HG03378 (cell line): Measurements from ENCODE around the gene RHBDL1.

Source experiments
- ATAC-seq: cut with Tn5 transposase; IDR thresholded peaks from one replicate; pipeline ENCODE4 v1.9.1; 2021; ENCODE audit warnings: mild to moderate bottlenecking, moderate library complexity; ENCODE audit not compliant: unreplicated experiment

Gene RHBDL1

DNA sequence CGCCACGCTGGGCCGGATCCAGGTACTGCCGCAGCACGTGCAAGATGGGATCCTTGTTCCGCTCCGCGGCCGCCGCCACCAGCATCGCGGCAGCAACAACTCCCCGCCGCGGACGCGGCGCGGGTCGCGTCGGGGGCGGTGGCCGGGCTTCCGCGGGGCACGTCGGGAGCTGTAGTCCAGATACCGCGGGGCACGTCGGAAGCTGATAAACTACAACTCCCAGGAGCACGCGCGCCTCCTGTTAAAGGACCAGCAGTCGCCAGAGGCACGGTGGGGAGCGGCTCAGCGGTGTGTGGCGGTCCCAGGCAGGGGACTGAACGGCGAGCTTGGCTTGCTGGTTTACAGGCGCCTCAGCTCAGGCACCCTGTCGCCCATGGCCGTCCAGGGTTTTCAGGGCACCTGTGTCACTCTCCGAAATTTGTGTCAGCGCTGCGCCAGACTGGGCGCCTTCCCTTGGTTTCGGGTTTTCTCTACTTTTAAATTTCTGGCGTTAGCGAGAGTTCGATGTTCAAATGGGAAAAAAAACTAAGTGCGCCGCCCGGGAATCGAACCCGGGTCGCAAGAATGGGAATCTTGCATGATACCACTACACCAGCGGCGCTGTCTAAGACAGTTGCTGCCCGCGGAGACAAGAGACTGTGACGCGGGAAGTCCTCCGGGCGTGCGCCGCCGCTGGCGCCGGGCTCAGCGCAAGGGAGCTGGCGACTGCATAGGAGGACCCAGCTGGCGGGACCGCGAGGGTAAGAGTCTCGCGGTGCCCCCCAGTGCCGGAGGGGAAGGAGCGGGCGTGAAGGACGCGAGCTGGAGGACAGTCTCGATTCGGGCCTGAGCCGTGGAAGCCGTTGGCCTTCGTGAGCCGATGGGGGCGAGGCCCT, 39.0 kb upstream of the RHBDL1 start, which contains the start of gene METTL26:
Gene METTL26, minus strand, starts transcription at position 100 of the 875 bp plus-strand sequence. Its CDS starts 15 bp downstream, at position 85.
- peak; percentile 51 for ATAC-seq

DNA sequence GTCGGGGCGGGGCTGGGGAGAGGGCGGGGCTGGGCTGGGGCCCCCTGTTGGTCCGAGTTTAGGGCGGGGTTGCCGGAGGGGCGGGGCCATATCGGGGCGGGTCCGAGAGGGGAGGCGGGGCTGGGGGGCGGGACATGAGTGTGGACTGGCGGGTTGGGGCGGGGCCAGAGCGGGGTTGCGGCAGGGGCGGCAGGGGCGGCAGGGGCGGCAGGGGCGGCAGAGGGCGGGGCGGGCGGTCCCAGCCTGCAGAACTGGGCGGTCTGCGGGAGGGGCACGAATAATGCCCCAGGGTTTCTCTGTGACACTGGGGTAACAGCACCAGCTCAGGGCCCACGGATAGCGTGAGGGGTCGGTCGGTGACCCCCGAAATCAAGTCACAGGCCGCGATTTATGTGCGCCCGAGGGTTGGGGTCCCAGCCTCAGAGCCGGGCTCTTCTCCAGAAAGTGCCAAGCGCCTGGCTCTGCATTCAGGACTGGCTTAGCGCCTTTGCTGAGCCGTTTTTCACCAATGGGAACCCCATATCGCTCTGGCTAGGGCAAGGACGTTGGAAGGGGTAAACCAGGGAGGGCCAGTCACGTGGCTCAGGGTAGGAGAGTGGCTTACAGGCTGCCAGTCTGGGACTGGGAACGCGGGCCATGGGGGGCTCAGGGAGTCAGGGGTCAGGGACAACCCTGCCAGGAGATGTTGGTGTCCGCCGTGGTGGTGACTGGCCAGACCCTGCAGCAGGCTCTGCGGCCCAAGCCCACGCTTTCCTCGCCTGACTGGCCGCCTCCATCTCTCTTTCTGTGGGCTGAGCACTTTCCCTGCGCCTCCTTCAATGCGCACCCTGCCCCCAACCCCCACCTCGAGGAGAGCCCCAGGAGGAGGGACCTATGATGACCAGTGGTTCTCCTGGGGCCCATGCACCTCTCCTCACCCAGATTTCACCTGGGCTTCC, 38.1 kb upstream of the RHBDL1 start:
- ATAC-seq, result no peak

GRCh38 chr16:638034-638543, 37.4 kb upstream of the RHBDL1 start:
- no peak for ATAC-seq

DNA sequence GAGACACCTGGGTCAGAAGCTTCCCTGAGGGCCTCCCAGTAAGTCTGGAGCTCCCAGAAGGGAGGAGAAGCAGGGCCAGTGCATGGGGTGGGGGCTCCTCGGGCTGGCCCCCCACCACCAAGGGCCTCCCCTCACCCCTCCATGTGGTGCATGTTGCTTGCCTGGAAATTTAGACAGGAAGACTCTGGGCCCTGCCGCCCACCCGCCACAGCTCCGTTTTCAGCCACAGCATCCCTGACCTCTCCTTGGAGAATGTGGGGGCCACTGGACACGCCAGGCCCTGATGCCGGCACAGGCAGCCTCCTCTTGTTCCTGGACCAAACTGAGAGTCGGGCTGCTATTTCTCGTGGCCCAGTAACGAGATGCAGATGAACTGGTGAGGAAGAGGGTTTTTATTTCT, 36.6 kb upstream of the RHBDL1 start:
- ATAC-seq, result no peak

- no peak for ATAC-seq
Measured at GRCh38 chr16:640614-641013, 34.9 kb upstream of the RHBDL1 start.

DNA sequence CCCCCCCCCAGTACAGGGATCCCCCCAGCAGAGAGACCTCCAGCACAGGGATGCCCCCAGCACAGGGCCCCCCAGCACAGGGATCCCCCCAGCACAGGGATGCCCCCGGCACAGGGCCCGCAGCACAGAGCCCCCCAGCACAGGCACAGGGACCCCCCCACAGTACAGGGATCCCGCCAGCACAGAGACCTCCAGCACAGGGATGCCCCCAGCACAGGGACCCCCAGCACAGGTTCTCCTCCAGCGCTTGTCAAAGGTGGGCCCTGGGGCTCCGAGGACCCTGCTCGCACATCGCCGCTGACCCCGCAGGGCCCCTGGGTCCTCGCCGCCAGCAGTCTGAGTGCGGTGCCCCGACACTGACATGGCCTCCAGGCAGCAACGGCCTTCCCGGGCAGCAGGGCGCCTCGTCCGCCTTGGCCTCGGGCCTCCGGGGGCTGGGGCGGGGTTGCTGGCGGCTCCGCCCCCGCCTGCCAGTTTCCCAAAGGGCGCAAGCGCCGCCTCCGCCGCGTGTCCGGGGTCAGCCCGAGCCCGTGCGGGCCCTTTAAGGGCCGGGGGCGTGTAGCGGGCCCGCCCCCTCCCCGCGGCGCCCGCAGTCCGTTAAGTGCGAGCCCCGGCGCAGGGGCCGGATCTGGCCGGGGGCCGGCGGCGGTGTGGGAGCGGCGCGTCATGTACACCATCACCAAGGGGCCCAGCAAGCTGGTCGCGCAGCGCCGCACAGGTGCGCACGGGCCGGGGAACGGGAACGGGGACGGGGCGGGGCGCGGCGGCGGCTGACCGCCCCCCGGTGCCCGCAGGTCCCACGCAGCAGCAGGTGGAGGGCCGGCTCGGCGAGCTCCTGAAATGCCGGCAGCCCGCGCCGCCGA, 33.9 kb upstream of the RHBDL1 start, which contains the start of gene MCRIP2:
Gene MCRIP2, plus strand, starts transcription at position 503 of the 863 bp plus-strand sequence. Its CDS starts 164 bp downstream, at position 667.
- no peak for ATAC-seq

- no peak for ATAC-seq
Measured at GRCh38 chr16:642189-643049, 33.1 kb upstream of the RHBDL1 start.

DNA sequence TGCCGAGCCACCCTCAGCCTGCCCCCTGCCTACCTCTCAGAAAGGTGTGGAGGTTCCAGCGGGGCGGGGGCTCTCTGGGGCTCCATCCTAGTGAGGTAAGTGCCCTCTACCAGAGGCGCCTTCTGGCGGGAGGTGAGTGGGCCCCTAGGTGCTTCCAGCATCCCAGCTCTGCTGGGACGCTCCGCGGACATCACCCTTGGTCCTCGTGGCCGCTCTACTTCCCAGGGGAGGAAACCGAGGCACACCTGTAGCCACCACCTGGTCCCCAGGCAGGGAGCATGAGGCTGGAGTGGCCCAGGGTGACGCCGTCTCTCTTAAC, 32.5 kb upstream of the RHBDL1 start:
- no peak for ATAC-seq

DNA sequence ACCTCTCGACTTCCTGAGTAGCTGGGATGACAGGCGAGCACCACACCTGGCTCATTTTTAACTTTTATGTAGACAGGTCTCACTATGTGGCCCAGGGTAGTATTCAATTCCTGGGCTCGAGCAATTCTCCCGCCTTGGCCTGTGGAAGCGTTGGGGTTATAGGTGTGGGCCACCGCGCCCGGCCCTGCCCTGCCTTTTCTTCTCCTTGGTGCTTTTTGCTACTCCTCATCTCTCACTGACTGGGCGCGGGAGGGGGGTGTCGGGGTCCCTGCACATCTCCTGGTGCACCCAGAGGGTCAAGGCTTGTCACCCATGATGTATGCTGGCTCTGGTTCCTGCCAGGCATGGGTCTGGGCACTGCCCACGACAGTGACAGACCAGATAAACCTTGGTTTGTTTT, 30.9 kb upstream of the RHBDL1 start:
- ATAC-seq, result no peak

DNA sequence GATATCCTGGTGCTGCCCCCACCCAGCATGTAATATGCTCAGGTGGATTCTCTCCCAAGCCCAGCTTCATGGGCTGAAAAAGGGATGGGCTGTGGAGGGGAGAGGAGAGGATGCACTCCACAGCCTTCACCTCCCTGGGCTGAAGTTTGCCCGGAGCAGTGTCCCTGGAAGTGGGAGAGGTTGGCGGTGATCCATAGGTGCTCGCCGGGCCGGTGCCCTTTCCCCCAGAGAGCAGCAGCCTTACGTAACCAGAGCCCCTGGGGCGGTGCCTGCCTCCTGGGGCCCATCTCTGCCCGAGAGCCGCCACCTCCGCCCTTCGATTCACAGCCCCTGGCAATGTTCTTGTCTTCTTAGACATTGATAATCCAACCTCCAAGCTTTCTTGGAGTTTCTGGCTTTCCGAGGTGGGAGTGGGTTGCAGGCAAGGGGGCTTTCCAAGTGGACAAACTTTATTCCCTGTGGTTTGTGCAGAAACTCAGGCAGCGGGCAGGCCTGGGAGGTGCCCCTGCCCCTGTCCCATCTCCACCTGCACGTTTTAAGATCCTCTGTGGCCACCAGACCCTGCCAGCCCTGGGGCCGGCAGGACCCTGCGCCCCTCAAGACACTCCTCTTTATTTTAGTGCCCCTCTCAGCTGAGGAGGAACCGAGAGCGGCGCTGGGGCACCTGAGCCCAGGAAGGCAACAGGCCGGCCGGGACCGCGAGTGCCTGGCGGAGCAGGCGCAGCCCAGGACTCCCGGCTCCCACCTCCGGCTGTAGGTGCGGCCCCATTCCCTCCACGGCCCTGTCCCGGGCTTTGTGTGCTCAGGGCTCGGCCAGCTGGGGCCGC, 29.4 kb upstream of the RHBDL1 start:
- ATAC-seq, result no peak

DNA sequence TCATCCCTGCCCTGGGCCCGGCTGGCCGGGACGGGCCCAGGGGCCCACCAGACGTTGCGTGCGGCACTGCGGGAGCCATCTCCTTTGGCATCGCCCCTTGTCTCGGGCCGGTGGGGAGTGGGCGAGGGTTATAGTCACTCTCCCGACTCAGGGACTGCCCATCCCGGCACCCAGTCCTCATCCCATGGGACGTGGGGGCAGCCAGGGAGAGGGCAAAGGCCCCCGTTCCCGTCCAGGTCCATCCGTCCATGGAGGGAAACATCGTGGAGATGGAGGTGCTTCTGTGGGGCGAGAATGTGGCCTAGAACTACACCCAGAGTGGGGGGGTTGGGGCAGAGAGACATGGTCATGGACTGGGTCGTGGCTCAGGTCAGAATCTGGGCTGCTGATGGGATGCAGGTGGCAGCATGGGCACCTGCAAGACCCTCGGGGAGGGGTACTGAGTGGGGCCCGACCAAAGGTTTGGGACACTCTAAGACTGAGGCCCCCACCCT, 28.7 kb upstream of the RHBDL1 start:
- no peak for ATAC-seq

- ATAC-seq, result no peak
Measured at GRCh38 chr16:647173-647902, 28.1 kb upstream of the RHBDL1 start.

DNA sequence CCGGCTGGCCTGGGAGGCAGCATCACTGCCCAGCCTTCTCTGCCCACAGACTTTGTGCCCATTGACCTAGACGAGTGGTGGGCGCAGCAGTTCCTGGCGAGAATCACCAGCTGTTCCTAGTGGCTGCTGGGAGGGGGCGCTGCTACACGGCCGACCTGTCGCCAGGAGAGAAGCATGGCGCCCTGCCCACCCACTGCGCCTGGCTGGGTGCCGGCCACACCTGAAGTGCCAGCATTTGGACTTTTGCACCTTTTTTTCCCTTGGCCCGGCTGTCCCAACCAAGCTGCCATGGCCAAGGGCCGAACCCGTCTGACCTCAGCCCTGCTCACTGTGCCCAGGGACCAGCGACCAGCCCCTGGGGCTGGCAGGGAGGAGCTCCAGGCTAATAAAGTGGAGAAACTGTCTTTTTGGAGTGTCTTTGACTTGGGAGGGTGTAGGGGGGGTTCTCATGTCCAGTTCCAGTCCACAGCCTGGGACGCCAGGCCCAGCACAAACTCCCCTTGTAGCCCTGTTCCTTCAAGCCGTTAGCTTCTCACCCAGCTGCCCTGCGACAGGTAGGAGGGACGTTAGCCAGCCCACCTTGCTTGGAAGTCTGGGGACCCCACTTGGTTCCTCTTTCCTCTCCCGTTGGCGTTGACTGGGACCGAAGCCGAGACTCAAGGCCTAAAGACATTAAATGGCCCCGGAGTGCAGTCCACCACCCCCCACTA, 27.2 kb upstream of the RHBDL1 start:
- ATAC-seq, result no peak

- peak; percentile 64 for ATAC-seq
Measured at GRCh38 chr16:648781-649589, 26.5 kb upstream of the RHBDL1 start, which contains the start of gene WDR90. Gene WDR90 (plus strand): TSS chr16:649365. CDS start chr16:649417, 52 bp downstream.

DNA sequence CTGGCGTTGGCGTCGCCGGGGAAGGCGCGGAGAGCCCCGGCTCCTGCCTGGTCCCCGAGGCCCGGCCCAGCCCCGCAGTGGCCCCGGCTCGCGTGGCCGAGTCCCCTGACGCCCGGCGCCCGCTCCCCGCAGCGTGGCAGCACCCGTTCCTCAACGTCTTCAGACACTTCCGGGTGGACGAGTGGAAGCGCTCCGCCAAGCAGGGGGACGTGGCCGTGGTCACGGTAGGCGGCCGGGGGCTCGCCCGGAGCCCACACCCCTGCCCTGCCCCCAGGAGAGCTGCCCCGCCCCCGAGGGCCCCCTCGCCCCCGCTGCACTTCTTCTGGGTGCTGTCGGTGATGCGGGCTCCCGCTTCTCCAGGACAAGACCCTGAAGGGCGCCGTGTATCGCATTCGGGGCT, 25.8 kb upstream of the RHBDL1 start:
- no peak for ATAC-seq

DNA sequence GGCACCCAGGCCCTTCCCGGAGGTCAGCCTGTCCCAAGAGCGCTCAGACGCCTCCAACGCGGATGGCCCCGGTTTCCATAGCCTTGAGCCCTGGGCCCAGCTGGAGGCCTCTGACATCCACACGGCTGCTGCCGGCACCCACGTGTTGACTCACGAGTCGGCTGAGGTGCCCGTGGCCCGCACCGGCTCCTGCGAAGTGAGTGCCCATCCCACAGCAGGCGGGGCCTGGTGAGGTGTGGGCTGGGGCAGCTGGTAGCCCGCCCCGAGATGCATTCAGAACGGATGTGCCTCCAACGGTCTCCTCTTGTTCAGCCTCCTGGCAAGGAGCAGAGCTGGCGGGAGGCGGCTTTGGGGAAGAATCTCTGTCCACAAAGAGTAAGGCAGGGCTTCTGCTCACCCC, 23.6 kb upstream of the RHBDL1 start:
- ATAC-seq, result no peak
